Stimulated activated CD4-positive, alpha-beta T cell treated with anti-CD3 and anti-CD28 coated beads, Interleukin-4, amount 100 ng/mL, for 48 hours (primary cell): ENCODE data around the gene NUP214.

Experiments
- DNase-seq, 2 donors: peaks; one replicate each; pipeline ENCODE4 v3.0.0-alpha.2; 2020; ENCODE audit warnings: low read depth in 2 of 2

Gene NUP214

DNA sequence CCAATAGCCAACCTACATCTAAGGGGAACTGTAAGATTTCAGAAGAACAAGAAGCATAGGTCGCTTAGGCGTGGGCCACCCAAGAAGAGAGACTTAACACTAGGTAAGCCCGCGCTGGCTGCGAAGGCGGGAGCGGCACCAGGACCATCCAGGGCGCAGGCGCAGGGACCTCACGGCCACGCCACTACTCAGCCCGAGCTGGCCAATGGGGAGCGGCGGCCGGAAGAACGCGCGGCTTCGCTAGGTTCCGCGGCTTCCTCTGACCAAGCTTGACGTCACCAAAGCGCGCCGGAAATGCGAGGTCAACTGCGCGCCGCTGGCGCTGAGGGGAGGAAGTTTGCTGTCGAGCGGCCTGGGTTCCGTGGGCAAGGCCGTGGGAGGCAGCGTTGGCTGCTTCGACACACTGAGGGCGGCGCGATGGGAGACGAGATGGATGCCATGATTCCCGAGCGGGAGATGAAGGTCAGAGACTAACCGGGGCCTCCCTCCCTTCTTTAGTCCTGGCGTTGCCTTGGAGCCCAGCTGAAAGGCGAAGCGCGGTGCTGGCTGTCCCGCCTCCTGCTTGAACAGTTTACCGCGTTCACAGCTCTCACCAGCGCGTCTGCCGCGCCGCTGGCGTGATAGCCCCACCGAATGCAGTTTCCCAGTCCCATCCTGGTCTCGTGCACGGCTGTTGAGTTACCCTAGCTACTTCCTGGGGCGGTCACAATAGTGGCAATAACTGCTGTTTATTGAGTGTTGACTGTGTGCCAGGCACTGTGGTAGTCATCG lies at the start of gene NUP214:
NUP214 (plus strand) TSS at position 299 of the 771 bp plus-strand sequence; CDS start at position 418, 119 bp downstream.
- DNase-seq = peak; percentile 100

DNA sequence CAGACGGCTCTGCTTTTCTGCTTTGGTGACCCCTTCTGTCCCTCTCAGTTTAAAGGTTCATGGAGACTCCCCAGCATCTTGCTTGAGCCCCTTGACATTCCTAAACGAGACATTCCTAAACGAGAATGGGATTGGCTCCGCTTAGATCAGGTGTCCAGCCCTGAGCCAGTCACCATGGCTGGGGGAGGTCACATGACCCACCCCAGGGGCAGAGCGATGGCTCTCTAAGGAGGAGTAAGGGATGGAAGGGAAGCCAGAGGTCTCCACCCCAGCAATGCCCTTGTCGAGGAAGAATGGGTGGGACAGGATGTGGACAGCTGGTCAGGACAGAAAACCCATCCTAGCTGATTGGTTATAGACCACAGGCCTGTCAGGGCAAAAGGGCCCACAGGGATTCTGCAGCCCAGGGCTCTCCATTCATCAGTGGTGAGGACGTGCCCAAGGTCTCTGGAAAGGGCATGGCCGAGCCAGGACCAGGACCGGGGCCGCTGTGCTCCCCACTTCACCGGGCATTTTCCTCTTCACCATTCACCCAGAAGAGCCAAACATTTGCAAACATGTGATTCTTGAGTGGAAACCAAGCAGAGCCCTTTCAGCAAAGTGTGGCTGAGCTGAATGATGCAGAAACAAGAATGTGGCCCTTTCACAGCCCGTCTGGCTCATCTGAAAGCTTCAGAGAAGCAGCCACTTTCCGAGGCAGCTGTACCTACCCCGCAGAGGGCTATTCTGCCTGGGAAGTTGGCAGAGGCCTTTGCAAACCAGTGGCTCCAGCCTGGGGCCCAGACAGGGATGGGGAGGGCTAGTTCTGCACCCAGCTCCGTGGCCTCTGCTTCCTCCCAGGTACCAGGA lies 48.8 kb upstream of the NUP214 start:
- DNase-seq = no peak

GRCh38 chr9:131078427-131079366 lies 46.7 kb upstream of the NUP214 start:
- DNase-seq = no peak

DNA sequence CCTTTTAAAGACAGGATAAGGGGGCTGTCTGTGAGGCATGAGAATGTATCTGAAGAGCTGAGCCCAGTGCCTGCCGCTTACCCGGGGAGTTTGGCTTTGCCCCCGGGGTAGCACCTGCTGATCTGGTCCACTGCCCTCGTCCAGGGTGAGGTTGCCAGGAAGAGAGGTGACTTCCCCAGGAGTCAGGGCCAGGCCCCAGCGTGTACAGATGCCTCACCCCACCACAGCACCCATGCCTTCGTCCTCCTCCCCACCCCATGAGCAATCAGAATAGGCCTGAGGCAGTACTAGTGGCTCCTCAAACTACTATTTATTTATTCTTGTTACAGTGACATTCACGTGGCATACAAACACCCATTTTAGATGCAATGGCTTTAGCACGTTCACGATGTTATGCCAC lies 44.8 kb upstream of the NUP214 start:
- DNase-seq = no peak

DNA sequence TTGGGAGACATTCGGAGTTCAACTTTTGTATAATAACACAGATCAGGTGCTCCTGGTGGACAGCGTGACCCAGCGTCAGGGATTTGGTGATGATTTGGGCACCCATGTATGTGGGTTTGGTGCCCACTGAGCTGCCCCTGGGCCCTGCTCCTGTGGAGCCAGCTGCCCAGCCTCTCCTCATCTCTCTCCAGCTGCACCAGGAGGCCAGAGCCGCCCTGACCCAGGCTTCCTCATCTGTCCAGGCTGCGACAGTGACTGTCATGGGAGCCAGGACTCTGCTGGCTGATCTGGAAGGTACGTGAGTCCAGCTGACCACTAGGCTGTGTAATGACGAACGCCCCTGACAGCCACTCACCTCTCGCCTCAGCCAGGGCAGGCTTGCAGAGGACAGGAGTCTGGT lies 43.5 kb upstream of the NUP214 start:
- DNase-seq = no peak

DNA sequence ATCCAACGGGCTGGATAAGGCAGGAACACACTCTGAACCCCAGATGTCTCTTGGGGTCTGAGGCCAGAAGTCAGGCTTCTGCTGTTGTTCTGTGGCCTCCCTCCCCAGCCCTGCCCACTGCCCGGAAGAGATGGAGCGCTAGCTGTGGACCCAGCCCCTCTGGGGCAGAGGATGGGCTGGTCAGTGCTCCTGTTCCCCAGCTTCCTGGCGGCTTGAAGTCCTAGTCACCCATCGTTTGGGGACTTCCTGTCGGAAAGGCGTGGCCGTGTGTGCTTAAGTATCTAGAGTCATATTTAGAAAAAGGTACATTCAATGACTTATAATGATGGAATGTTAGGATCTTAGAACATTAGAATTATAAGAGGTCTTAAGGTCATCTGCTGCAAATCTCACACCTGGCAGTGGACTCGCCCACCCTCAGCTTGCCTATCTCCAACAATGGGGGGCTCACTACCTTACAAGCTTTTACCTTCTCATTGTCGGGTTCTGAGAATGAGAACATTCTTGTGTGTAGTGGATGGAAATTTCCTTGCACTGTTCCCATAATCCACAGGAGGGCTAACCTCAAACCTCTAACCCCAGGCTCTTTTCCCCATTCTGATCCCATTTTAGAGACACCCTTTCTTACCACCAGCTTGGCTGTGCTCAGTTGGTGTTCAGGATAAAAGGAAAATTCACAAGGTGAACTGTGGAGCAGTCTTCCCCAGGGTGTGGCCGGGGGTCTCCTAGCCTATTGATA lies 42.4 kb upstream of the NUP214 start:
- DNase-seq = no peak

- no peak for DNase-seq
These were observed 40.6 kb upstream of the NUP214 start for GRCh38 chr9:131084661-131085369.

DNA sequence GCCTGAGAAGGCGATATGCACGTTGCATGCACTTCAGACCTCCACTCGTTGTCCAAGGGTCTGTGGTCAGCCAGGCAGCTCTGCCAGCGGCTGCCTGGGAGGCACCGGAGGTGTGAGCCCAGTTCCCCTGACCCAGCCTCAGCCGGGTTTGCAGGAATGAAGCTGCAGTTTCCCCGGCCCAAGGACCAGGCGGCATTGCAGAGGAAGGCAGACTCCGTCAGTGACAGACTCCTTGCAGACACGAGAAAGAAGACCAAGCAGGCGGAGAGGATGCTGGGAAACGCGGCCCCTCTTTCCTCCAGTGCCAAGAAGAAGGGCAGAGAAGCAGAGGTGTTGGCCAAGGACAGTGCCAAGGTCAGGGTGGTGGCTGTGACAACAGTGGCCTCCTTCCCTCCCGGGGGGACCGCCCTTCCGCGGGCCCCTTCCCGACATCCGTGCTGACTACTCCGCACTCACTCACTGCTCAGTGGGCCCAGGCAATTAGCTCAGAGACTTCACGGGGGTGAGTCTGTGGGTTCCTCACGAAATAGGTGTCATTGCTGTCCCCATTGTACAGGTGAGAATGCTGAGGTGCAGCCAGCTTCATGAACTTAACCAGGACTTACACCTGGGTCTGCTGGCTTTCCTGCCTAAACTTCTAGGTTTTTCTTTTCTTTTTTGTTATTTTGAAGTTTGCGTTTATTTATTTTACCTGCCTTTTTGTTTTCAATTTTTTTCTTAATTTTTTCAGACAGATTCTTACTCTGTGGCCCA lies 39.8 kb upstream of the NUP214 start:
- no peak for DNase-seq

- no peak for DNase-seq
These were observed 38.0 kb upstream of the NUP214 start for GRCh38 chr9:131087354-131087893.

GRCh38 chr9:131090025-131090787 lies 35.2 kb upstream of the NUP214 start:
- no peak for DNase-seq

- DNase-seq = no peak
These were observed 33.9 kb upstream of the NUP214 start for GRCh38 chr9:131091352-131091992.

DNA sequence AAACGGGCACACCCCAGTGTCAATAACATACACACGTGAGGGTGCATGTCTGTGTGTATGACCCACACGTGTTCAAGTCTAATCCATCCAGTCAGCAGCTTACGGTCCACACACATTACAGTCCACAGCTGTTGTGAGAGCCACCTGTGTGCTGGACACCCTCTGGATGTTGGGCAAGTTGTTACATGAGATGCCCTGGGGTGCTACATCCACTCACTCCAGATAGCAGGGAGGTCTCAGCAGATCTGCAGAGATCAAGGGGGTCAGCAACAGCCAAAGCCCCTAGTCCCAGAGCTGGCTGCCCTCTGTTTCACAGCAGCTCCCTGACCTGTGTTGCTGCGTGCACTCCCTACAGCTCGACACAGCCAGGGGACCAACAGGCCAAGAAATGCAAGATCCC lies 33.4 kb upstream of the NUP214 start:
- DNase-seq = no peak

- DNase-seq = no peak
These were observed 32.6 kb upstream of the NUP214 start for GRCh38 chr9:131092548-131093440.

GRCh38 chr9:131094015-131094414 lies 31.4 kb upstream of the NUP214 start:
- no peak for DNase-seq

DNA sequence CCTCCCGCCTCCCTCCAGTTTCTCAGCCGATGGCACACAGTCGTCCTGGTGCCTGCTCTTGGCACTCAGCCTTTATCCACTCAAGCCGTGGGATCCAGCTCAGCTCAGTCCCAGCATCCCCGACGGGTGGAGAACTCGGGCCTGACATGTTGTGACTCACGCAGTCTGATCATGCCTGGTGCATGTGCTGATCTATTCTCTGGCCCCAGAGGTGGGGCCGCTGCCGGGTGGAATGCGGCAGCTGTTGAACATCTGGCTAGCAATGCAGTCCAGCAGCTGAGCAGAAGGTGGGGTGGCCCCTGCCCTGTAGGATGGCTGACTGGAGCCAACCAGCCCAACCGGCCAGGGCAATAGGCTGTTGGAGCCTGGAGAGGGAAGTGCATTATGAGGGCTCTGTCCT lies 30.8 kb upstream of the NUP214 start:
- no peak for DNase-seq

DNA sequence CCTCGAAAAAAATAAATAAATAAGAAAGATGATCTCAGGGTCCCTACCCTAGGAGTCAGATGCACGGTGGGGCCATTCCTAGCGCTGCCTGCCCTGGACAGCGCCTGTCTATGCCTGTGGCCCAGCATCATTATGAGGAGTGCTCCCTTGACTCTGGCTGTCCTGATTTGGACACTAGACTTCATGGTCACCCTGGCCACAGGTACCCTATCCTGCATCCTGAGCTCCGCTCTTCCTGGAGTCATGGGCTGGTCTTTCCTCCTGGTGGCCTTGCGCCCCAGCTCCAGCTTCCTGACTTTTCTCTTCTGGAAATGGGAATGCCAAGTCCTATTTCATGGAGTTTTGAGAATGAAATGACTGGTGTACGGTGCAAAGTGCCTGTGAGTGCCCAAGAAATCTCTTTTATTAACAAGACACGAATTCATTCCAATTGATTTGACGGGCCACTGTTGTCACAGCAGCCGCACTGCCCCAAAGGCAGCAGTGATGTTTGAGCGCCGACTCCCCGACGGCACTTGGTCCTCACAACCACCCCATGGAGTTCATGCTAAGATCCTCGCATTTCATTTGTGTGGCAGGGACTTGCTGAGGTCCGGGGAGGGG lies 29.6 kb upstream of the NUP214 start:
- no peak for DNase-seq
